ENCODE measurements around the gene C3orf62.

- TF ChIP-seq CTCF (IDR thresholded peaks at IDR 0.05; ENCODE audit: low read depth, low read length) (no peak), EZH2phosphoT487 (IDR thresholded peaks at IDR 0.05; ENCODE audit: low read depth) (no peak)
Measured at GRCh38 chr3:49255718-49256511, 21.1 kb downstream of the C3orf62 start.

Data from OCI-LY3 (cell line).